GM12864 (cell line): ENCODE data around the gene JOSD2.

ENCODE experiments used
- DNase-seq: peaks from one replicate; pipeline ENCODE4 v3.0.0-alpha.2; 2011; ENCODE audit warnings: low read depth
- H3K4me3 ChIP-seq: 2 replicates; pipeline ENCODE4 v1.5.1; 2011; ENCODE audit warnings: mild to moderate bottlenecking, low read depth, low read length, control low read depth
- TF ChIP-seq, protein P1 (sequence below): IDR thresholded peaks from 2 replicates; pipeline ENCODE4 v1.5.1; 2011; ENCODE audit warnings: low read depth, mild to moderate bottlenecking, moderate library complexity, low read length, control low read depth, inconsistent platforms; ENCODE audit errors: missing control alignments

JOSD2 gene

DNA sequence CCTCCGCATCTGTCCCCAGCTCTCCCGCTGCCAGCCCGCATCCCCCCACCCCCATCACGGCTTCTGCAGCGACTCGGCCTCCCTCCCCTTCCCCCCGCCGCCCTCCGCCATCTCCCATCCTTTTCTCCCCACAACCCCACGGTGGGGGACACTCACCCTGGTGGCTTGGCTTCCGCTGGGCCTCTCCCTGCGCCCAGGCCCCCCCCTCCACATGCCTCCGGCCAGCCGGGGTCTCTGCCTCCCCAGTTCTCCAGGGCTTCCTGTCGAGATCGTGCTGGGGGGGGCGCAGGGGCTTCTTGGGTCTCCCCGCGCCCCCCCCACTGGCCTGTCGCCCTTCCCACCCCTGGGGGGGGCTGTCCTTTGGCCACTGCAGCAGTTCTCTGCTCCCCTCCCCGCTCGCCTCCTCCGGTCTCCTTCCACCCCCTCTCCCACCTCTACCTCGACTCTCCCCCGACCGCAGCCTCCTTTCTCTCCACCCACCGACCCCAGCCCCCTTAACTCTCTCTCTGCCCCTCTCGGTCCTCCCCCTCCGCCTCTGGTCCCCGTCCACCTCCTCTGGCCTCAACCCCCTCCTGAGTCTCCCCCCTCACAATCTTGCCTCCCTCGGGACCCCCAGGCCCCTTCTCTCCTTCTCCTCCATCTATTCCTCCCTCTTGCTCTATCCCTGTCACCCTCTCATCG lies 40.2 kb upstream of the JOSD2 start:
- TF ChIP-seq, protein P1, sequence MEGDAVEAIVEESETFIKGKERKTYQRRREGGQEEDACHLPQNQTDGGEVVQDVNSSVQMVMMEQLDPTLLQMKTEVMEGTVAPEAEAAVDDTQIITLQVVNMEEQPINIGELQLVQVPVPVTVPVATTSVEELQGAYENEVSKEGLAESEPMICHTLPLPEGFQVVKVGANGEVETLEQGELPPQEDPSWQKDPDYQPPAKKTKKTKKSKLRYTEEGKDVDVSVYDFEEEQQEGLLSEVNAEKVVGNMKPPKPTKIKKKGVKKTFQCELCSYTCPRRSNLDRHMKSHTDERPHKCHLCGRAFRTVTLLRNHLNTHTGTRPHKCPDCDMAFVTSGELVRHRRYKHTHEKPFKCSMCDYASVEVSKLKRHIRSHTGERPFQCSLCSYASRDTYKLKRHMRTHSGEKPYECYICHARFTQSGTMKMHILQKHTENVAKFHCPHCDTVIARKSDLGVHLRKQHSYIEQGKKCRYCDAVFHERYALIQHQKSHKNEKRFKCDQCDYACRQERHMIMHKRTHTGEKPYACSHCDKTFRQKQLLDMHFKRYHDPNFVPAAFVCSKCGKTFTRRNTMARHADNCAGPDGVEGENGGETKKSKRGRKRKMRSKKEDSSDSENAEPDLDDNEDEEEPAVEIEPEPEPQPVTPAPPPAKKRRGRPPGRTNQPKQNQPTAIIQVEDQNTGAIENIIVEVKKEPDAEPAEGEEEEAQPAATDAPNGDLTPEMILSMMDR, result no peak
- H3K4me3 ChIP-seq, result no peak overlapping the region
- no peak for DNase-seq

DNA sequence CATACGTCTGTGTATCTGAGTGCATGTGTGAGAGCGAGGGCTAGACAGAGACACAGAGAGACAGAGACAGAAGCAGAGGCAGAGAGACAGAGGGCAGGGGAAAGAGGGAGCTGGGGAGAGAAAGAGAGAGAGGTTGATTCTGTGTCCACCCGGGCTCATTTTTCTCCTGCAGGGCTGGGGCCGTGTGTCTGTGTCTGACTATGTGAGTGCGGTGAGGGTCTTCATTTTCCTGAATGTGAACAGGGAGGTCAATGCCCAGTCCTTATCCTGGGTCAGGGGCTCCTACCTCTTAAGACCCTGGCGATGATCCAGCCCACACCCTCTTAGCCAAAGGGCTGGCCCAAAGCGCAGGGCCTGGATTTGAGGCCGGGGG lies 39.6 kb upstream of the JOSD2 start:
- no peak overlapping the region for H3K4me3 ChIP-seq
- TF ChIP-seq, protein P1, result no peak
- DNase-seq, result no peak

DNA sequence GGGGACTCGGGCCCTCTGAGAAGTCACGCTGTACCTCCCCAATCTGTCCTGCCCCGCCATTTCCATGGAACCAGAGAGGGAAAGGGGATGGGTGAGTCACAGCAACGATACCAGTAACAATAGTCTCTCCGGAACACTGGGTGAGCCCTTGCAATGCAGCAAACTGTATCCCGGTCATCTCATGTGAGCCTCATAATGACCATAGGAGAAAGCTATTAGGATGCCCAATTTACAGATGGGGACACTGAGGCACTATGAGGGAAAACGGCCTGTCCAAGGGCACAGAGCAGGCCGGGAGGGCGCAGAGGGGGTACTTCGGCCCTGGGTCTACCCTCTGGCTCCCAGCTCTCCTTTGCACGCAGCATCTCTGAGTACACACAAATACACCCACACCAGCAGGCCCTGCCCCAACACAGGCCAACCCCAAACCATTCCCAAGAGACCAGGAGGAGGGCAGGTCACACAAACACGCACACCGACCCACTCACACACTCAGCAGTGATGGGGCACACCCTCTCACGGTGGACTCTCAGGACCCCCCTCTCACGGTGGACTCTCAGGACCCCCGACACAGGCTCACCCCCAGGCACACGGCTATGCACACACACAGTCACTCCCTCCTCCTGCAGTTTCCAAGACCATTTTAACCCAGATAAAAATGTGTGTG lies 39.1 kb upstream of the JOSD2 start:
- TF ChIP-seq, protein P1, result no peak
- no peak for DNase-seq
- no peak overlapping the region for H3K4me3 ChIP-seq

DNA sequence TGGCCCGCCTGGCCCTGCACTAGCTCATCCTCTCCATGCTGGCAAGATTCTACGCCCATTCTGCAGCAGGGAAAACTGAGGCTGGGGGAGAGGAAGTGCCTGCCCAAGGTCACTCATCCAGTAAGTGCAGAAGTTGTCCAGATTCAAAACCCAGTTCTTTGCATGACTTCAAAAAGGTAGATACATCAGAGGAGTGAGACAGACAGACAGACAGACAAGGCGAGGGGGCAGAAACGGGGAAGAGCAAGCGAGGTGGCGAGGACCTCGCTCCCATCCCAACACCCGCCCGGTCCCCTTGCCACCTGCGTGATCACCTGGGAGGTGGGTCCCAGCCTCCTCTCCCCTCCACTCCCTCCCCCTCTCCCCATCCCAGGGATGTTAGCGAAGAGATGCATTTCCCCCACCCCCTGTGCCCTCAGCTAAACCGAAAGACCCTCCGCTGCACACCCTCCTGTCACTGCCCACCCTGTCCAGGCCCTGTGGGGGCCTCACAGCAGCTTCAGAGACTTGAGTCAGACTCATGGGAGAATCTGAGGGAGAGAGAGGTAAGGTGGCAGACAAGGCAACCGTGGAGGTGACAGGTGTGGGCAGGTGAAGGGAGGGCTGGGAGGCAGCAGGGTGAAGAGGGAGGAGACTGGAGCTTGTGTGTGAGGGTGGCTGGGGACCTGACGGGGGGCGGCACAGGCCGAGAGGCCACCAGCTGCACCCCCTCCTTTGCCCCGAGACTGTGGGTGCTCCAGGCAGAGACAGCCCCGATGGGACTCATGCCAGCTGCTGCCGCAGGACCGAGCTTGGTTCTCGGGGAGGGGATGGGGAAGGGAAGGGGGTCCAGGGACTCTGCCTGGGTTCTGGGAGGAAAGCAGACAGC lies 38.3 kb upstream of the JOSD2 start:
- H3K4me3 ChIP-seq, result no peak overlapping the region
- DNase-seq, result no peak
- TF ChIP-seq, protein P1, result no peak

DNA sequence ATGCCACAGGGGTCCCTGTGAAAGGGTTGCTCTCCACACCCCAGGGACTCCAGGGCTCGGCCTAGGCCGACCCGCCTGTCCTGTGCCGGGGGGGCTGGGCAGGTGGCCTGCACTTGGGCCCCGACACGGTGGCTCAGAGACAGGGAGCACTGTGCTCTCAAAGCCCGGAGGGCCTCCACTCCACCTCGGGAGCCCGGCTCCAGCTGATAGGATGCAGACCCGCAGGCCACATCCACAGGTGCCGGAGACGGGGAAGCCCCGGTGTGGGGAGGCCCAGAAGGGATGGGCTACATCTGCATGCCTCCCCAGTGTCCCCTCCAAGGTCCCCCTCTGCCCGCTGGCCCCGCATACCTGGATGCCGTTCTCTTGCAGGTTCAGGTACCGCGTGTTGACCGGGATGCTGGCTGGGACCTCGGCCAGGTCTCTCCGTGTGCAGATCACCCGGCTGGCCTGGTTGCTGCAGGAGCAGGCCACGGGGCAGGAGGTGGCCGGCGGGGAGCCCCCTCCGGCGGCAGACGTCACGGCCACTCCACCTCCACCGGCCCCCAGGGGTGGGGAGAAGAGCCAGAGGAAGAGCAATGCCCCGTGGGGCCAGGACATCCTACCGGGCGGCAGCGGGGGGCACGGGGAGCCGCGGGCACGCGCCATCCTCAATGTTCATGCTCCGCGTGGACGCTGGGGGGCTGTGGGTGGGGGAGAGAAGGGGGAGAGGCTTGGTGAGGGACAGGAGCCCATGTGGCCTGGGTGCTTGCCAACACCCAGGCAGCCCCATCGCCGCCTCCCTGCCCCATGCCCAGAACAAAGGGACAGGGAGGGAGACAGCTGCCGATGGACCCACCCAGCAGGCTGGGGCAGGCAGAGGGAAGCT lies 37.4 kb upstream of the JOSD2 start:
- TF ChIP-seq, protein P1, result no peak

DNA sequence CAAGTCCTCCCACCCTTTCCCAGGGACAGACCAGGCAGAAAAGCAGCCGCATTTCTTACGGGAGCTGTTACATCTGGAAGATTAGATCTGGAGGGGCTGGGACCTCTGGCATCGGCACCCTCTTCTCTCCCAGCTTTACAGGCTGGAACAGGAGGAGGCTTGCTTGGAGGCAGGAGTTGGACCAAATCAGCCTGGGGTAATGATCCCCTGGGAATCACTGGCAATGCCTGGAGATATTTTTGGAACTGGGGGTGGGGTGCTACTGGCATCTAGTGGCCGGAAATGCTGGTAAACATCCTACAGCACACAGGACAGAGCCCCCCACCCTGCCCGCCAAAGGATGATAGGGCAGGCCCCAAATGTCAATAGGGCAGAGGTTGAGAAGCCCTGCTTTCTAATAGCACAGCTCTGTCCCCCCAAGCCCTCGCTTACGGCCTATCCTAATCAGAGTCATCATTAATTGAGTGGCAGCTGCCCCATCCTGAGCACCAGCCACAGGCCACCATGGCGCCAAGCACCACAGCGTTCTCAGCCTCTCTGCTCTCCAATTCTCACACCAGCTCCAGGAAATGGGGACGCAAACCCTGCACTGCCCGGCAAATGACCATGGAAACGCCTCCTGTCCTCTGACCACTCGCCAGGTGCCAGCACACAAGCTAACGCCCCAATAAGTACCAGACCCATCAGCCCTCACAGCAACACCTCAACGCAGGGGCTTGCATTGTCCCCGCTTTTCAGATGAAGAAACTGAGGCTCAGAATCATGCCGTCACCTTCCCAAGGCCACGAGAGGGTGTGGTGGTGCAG lies 36.6 kb upstream of the JOSD2 start:
- TF ChIP-seq, protein P1, result no peak
- DNase-seq, result no peak

More for the DNA sequence above, 37.4 kb upstream of the JOSD2 start:
- DNase-seq, result no peak
- no peak overlapping the region for H3K4me3 ChIP-seq

More for the DNA sequence above, 36.6 kb upstream of the JOSD2 start:
- H3K4me3 ChIP-seq, result no peak overlapping the region
